ENCODE measurements around the gene PRSS22. TPM values are rescaled to one million over a fixed set of nuclear protein-coding genes. Genes with fewer than 3 reads are reported as not detected.

The PRSS22 gene
- total and polyA plus RNA-seq, 10 of the 15 experiments (the other 5 are each of a cell fraction or from before 2014, with no cell fraction given) = not detected

DNA sequence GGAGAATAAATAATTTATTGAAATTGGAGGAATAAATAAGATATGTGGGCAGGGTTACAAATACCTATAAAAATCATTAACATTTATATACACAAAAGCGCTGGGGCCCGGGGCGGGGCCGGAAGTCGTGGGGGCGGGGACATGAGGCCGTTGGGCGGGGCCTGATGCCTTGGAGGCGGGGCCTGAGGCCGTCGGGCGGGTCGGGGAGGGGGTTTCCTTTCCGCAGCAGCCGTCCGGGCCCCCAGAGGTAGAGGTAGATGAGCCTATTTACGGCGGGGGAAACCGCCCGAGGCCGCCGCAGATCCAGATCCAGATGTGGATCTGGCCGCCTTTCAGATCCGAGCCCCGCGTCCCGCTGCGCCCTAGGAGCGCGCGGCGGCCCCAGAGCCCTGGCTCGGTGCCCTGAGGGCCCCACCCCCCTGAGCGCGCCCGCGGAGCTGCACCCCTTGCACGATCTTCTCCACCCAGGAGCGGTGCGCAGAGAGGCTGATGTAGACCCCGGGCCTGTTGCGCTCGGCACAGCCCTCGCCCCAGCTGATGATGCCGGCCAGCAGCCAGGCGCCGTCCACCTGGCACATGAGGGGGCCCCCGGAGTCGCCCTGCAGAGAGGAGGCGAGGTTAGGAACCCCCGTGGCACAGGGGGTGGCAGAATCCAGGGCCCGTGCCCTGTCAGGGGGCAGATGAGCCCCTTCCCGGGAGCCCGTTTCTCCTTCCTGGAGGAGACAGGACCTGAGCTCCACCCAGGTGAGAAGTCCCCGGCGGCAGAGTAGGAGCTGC is 5.1 kb downstream of the PRSS22 start:
- TF ChIP-seq SREBF1 (IDR thresholded peaks at IDR 0.05; ENCODE audit: low read length) (no peak), NRF1 (conservative IDR thresholded peaks at IDR 0.05; ENCODE audit: low read depth, low read length) (no peak), RUNX3 (IDR thresholded peaks at IDR 0.05; ENCODE audit: low read length) (no peak), FOS (IDR thresholded peaks at IDR 0.05; ENCODE audit: borderline replicate concordance, extremely low read depth, insufficient read length) (no peak), ZZZ3 (IDR thresholded peaks at IDR 0.05; ENCODE audit: control insufficient read depth, insufficient read length, low read depth) (no peak), RAD21 (IDR thresholded peaks at IDR 0.05; ENCODE audit: insufficient read depth, low read depth, low read length) (no peak), SMARCA5 (IDR thresholded peaks at IDR 0.05) (no peak), KAT2A (conservative IDR thresholded peaks at IDR 0.05; ENCODE audit: control insufficient read depth, low read depth, low read length) (no peak), SIN3A (IDR thresholded peaks at IDR 0.05; ENCODE audit: low read depth, low read length) (no peak), POLR2A (IDR thresholded peaks at IDR 0.05; ENCODE audit: low read depth, low read length) (no peak), KLF5 (IDR thresholded peaks at IDR 0.05; ENCODE audit: partially characterized antibody) (no peak), CBFB (IDR thresholded peaks at IDR 0.05; ENCODE audit: low read depth) (no peak), DPF2 (IDR thresholded peaks at IDR 0.05) (no peak), IKZF2 (IDR thresholded peaks at IDR 0.05) (no peak), RAD51 (IDR thresholded peaks at IDR 0.05) (no peak), ZBED1 (IDR thresholded peaks at IDR 0.05; ENCODE audit: borderline replicate concordance) (no peak), CBX3 (IDR thresholded peaks at IDR 0.05; ENCODE audit: borderline replicate concordance, low read depth) (no peak)
- TF ChIP-seq, protein P1, sequence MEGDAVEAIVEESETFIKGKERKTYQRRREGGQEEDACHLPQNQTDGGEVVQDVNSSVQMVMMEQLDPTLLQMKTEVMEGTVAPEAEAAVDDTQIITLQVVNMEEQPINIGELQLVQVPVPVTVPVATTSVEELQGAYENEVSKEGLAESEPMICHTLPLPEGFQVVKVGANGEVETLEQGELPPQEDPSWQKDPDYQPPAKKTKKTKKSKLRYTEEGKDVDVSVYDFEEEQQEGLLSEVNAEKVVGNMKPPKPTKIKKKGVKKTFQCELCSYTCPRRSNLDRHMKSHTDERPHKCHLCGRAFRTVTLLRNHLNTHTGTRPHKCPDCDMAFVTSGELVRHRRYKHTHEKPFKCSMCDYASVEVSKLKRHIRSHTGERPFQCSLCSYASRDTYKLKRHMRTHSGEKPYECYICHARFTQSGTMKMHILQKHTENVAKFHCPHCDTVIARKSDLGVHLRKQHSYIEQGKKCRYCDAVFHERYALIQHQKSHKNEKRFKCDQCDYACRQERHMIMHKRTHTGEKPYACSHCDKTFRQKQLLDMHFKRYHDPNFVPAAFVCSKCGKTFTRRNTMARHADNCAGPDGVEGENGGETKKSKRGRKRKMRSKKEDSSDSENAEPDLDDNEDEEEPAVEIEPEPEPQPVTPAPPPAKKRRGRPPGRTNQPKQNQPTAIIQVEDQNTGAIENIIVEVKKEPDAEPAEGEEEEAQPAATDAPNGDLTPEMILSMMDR (IDR thresholded peaks at IDR 0.05 in 2 of 3, conservative IDR thresholded peaks at IDR 0.05 in 1 of 3; ENCODE audit: control insufficient read depth in 2 of 3, extremely low read depth in 1 of 3, insufficient read depth in 1 of 3, low read depth in 3 of 3, low read length in 3 of 3) = no peak
- 86% methylated on average over 20 of the region's 56 CpGs for WGBS (ENCODE audit: insufficient coverage, insufficient replicate concordance, low lambda C conversion rate, missing lambda C conversion rate)
- H2AFZ ChIP-seq (ENCODE audit: control insufficient read depth, low read depth, low read length) = no peak overlapping the region
- H3K9me3 ChIP-seq (replicated peaks; ENCODE audit: control insufficient read depth, insufficient read depth, low read length) = peaks cover 3% of the 10 kb centered on the region; the same call in 2 of the 3 replicates
- ChIA-PET POLR2A (no interaction called here), RAD21 (ENCODE audit: unreplicated experiment) (no interaction called here), CTCF (interaction anchor here (0.7 kb wide), 1 partner anchor 14 kb away, joined by 3 read pairs; no protein-coding TSS in a partner anchor), SMC1A (ENCODE audit: uncharacterized antibody, unreplicated experiment) (no interaction called here)
- no peaks in the 10 kb centered on the region for H4K20me1 ChIP-seq (ENCODE audit: control insufficient read depth, insufficient read depth)
- BruUV-seq (replicated peaks) = no TSS peak
- H3K79me2 ChIP-seq (ENCODE audit: control insufficient read depth, insufficient read depth, low read length) = no peaks in the 10 kb centered on the region
- H3K4me2 ChIP-seq (ENCODE audit: control insufficient read depth, insufficient read depth) = no peak overlapping the region
- ATAC-seq = no peak
- intact Hi-C loops (cut with micrococcal nuclease; ENCODE audit: unreplicated experiment) (loop anchor here (10.0 kb wide), 1 partner anchor 48 kb away; no protein-coding TSS in a partner anchor), in situ Hi-C loops (cut with MboI) (no loop called here)
- FAIRE-seq = no peak
- H3K27ac ChIP-seq (ENCODE audit: control insufficient read depth, insufficient read depth) = no peak overlapping the region
- no peak overlapping the region for H3K4me3 ChIP-seq
- no peak overlapping the region for H3K9ac ChIP-seq (ENCODE audit: control insufficient read depth, insufficient read depth, low read length)
- no peak for DNase-seq (ENCODE audit: low read depth, low spot score)
- H3K36me3 ChIP-seq (ENCODE audit: control insufficient read depth in 2 of 2, insufficient read depth in 2 of 2, low read length in 1 of 2) = no peaks in the 10 kb centered on the region
- H3K27me3 ChIP-seq (replicated peaks in 1 of 2; ENCODE audit: control insufficient read depth in 2 of 2, insufficient read depth in 2 of 2, low read length in 1 of 2) = no peaks in the 10 kb centered on the region; a peak in 1 of 4 replicates
- H3K4me1 ChIP-seq (ENCODE audit: control insufficient read depth, insufficient read depth, low read length) = no peaks in the 10 kb centered on the region

All from GM12878 (cell line).